NCI-H128 (cell line): ENCODE results near the gene FLRT1.
A peak's percentile ranks its signal among the peaks of the same experiment; 100 is the strongest.

Experiments
- DNase-seq: peaks from one replicate; lab custom pipeline; 2025; ENCODE audit not compliant: unreplicated experiment; lab: John Stamatoyannopoulos, UW

FLRT1 gene, protein sequence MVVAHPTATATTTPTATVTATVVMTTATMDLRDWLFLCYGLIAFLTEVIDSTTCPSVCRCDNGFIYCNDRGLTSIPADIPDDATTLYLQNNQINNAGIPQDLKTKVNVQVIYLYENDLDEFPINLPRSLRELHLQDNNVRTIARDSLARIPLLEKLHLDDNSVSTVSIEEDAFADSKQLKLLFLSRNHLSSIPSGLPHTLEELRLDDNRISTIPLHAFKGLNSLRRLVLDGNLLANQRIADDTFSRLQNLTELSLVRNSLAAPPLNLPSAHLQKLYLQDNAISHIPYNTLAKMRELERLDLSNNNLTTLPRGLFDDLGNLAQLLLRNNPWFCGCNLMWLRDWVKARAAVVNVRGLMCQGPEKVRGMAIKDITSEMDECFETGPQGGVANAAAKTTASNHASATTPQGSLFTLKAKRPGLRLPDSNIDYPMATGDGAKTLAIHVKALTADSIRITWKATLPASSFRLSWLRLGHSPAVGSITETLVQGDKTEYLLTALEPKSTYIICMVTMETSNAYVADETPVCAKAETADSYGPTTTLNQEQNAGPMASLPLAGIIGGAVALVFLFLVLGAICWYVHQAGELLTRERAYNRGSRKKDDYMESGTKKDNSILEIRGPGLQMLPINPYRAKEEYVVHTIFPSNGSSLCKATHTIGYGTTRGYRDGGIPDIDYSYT

DNA sequence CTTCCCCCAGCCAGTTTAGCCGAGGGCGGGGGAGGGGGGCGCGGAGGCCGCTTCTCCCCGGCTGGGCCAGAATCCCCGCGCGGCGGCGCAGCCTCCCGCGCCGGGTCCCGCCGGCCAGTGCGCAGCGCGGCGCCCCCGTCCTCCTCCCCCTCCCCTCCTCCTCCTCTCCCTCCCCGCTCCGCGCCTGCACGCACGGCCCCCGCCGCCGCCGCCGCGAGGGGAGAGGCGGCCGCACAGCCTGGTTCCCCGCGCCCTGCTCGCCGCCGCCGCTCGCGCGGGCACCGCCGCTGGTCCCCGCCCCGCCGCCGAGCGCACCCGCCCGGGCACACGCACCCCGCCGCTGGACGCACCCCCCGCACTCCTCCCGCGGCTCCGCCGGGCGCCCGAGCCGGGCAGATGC is at the start of gene FLRT1:
TSS of gene FLRT1 (plus strand) at position 356 of the 400 bp plus-strand sequence. CDS start 80,337 bp downstream, outside the sequence.
- DNase-seq = no peak

DNA sequence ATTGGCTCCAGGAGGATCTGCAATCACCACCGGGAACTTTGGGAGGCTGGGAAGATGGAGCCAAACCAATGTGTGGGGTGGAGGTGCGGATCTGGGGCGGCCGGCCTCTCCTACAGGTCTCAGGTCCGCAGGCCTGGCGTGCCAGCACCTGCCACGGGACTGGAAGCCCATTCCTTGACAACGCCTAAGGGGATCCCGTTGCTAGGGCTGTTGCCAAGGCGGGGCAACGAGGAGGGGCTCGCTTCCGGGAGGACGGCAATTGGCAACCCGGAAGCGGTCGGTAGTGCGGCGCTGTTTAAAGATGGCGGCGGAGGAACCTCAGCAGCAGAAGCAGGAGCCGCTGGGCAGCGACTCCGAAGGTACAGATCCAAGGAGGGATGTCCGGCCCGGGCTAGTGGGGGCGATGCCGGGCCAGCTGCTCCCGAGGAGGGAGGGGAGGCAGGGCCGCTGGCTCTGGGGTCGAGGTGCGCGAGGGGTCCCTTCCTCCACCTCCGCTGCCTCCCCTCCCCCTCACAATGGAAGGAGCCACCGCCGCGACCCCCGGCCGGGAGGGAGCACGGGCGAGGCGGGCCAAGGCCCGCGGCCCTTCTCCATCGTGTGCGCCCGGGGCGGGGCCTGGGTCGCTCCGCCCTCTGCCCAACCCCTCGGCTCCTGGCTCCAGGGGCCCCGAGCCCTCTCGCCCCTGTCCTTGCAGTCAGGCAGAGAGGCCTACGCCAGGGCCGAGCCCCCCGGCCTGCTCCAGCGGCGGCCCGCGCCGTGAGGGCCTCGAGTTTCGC is 49.4 kb upstream of the FLRT1 start, which contains the start of gene OTUB1:
TSS of gene OTUB1 (plus strand) at position 283 of the 776 bp plus-strand sequence. CDS start at position 302, 19 bp downstream.
- DNase-seq = peak; percentile 78

DNA sequence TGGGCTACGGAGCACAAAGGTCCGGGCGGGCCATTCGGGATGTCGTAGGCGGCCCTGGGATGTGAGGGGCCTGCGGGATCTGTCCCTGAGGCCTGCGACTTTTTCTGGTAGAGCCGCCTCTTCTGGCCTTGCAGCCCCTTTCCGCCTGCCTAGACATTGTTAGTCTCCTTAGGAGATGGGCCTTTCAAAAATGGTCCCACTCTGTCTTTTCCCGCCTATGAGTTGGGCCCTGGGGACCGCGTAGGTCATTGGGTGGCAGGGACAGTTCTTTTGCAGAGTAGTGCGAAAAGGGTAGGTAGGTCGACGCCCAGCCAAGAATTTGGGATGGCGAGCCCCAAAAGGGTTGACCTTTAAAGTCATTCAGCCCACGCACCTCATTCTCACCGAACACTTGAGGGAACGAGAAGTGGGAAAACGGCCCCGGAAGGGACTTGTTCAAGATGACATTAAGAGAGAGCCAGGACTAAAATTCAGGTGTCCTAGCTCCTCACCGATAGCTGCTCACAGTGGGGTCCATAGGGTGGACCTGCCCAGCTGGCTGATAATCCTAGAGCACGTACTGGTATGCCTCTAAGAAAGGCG is 48.7 kb upstream of the FLRT1 start:
- no peak for DNase-seq

DNA sequence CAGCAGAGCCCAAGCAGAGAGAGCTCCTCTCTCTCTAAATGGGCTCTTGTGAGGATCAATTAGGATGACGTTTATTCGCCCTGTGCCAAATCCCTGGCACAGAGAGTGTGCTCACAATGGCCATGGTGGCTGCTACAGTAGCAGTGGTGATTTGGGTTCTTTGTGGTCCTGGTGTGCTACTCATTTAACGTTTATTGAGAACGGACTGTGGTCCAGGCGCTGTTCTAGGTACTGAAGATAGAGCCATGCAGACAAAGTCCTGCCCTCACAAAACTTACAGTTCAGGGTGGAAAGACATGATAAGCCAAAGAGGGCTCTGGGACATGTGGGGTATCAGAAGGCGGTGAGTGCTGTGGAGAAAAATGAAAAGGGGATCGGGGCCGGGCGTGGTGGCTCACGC is 44.2 kb upstream of the FLRT1 start:
- no peak for DNase-seq

DNA sequence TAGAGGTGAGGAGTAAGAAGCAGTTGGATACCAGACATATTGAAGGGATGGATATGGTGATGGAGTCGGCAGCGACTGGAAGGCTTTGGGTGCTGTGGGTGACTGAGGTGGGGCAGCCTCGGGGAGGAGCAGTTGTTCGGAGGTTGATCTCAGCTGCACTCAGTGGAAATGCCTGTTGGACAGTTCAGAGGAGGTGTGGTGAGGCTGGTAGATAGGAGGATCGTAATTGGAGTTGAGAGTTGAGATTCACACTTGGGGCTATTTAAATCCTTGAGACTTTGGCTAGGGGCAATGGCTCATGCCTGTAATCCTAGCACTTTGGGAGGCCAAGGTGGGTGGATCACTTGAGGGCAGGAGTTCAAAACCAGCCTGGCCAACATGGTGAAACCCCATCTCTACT is 42.6 kb upstream of the FLRT1 start:
- no peak for DNase-seq

DNA sequence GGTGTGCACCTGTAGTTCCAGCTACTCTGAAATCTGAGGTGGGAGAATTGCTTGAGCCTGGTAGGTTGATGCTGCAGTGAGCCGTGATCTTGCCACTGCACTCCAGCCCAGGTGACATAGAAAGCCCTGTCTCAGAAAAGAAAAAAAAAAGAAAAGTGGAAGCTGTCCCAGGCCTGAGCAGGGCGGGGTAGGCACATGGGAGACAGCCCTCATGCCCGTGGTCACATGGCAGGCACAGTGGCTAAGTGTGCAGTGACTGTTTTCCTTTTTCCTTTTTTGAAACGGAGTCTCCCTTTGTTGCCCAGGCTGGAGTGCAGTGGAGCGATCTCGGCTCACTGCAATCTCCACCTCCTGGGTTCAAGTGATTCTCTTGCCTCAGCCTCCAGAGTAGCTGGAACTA is 41.7 kb upstream of the FLRT1 start:
- DNase-seq = no peak

DNA sequence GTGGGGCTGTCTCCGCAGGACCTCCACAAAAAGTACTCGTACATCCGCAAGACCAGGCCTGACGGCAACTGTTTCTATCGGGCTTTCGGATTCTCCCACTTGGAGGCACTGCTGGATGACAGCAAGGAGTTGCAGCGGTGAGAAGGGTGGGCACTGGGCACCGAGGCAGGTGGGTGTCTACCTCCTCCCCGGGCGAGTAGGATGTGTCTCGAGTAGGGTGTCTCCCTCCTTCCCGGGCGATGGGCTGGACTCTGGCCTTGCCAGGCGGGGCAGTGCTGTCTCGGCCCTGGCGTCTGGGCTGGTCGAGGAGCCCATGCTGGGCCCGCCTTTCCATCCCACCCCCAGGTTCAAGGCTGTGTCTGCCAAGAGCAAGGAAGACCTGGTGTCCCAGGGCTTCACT is 39.2 kb upstream of the FLRT1 start:
- no peak for DNase-seq

DNA sequence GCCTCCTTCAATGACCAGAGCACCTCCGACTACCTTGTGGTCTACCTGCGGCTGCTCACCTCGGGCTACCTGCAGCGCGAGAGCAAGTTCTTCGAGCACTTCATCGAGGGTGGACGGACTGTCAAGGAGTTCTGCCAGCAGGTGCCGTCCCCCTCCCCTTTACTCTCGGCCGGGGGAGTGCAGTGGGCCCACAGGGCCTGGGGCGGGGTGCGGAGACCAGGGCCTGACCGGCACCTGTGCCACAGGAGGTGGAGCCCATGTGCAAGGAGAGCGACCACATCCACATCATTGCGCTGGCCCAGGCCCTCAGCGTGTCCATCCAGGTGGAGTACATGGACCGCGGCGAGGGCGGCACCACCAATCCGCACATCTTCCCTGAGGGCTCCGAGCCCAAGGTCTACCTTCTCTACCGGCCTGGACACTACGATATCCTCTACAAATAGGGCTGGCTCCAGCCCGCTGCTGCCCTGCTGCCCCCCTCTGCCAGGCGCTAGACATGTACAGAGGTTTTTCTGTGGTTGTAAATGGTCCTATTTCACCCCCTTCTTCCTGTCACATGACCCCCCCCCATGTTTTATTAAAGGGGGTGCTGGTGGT is 38.5 kb upstream of the FLRT1 start:
- no peak for DNase-seq

DNA sequence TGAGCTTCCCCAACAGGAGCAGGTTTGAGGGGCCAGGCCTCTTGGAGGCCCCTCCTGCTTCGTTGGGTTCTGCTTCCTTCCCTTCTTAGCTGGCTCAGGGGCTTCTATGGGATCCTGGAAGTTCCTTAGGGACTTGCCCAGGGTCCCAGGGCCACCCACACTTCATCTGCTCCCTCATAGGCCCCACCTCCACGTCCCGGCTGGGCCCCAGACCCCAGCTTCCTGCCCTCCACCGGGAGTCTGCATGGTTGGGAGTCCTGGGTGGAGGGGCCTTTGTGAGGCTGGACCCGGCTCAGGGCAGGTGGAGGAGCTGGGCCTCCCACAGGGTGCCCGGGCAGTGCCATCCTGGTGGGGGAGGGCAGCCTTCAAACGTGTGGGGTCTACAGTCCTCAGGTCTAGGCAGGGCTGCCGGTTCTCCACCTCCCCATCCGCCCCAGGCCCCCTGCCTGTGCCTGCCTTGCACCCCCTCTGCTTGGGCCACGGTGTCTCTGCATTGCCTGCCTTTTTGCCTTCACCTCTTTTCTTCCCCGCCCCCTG is 37.9 kb upstream of the FLRT1 start:
- DNase-seq = no peak

- no peak for DNase-seq
Measured at GRCh38 chr11:63998558-63999348, 37.0 kb upstream of the FLRT1 start.

DNA sequence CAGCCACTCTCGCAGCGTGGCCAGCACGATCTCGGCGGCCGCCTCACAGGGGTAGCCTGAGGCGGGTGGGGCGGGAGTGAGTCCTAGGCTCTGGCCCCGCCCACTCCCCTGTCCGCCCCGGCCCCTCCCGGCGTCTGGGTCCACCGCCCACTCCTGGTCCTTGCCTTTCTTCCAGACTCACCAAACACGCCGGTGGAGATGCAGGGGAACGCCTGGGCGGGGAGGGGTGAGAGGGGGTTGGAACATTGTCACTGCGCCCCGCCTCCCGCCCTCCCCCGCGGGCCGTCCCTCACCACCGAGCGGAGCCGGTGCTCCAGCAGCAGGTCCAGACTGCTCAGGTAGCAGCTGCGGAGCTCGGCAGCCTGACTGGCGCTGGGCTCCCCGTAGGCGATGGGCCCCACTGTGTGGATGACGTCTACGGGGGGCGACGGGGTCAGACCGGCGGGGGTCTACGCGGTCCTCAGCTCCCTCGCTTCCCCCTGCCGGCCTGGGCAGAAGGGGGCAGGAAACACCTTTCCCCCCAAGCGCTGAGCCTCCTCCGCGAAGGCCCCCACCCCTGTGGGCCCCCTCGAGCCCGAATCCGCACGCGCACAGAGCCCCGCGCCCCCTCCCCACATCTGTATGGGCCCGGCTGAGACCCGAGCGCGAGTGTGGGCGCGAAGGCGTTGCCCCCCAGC is 36.2 kb upstream of the FLRT1 start:
- DNase-seq = no peak

- no peak for DNase-seq
Measured at GRCh38 chr11:64000026-64000739, 35.5 kb upstream of the FLRT1 start.

- DNase-seq = no peak
Measured at GRCh38 chr11:64000740-64001483, 34.8 kb upstream of the FLRT1 start.

DNA sequence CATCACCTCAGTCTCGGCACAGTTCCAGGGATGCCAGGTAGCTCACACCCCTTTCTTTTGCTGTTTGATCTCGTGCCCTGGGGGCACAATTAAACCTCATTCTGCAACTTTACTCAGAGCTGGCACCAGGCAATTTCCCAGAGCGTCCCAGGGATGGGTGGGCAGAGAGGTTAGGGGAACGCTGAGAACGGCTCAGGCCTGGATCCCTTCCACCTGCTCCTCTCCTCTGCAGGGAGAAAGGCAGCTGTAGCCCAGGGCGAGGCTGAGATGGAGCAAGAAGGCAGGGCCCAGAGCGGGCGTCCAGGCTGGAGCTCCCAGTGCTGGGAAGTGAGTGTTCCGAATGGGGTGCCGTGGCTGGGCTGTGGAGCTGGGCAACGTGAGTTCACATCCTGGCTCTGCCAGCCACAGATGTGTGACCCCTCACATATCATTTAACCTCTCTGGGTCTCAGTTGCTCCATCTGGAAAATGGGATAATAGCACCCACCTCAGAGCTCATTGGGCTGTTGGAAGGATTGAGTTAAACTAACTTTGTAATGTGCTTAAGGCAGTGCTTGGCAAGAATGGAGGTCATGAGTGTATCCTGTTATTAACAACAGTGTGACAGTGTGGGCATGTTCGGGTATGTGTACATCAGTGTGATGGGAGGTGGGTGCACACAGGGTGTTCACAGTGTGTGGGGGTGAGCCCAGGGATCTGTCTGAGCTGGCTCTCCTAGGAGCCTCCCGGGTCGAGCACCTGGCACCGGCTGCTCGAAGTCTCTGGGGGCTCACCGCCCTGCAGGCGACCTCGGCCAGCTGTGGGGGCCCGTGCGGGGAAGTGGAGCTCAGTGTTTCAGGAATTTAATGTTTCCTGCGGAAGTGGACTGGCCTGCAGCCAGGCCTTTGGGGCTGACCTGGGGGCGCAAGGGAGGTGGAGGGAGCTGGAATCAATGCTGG is 34.0 kb upstream of the FLRT1 start:
- no peak for DNase-seq

GRCh38 chr11:64003807-64004589 is 31.7 kb upstream of the FLRT1 start:
- DNase-seq = no peak

GRCh38 chr11:64004590-64004984 is 31.1 kb upstream of the FLRT1 start:
- no peak for DNase-seq
